ENCODE measurements around the gene COL13A1. TPM values are rescaled to one million over a fixed set of nuclear protein-coding genes. Genes with fewer than 3 reads are reported as not detected.

The COL13A1 gene
- total RNA-seq, 3 donors from 2014 or later (not counting 1 experiment from before 2014, with no cell fraction given) = 5.2 to 22.0 (median 10.3) TPM

- intact Hi-C loops (cut with micrococcal nuclease) = no loop called here
- no peak overlapping the region for H3K27ac Mint-ChIP-seq
- ATAC-seq (no peak), DNase-seq (no peak)
- no peaks in the 10 kb centered on the region for H3K9me3 Mint-ChIP-seq
- Histone ChIP-seq H3K36me3 (ENCODE audit: control insufficient read depth, insufficient read depth, low read length) (no peaks in the 10 kb centered on the region), H3K9me3 (ENCODE audit: control insufficient read depth, insufficient read depth, low read length) (no peaks in the 10 kb centered on the region), H3K27me3 (ENCODE audit: control insufficient read depth, insufficient read depth, low read length) (no peaks in the 10 kb centered on the region), H3K4me3 (ENCODE audit: low read length) (no peak overlapping the region), H3K27ac (ENCODE audit: low read length) (no peak overlapping the region), H3K4me1 (ENCODE audit: control insufficient read depth, insufficient read depth, low read length) (no peaks in the 10 kb centered on the region)
- peaks cover 16 to 48% of the 10 kb centered on the region in 2 donors for H3K27me3 Mint-ChIP-seq (ENCODE audit: low read depth in 2 of 2)
- H3K36me3 Mint-ChIP-seq = no peaks in the 10 kb centered on the region
- TF ChIP-seq, protein P1, sequence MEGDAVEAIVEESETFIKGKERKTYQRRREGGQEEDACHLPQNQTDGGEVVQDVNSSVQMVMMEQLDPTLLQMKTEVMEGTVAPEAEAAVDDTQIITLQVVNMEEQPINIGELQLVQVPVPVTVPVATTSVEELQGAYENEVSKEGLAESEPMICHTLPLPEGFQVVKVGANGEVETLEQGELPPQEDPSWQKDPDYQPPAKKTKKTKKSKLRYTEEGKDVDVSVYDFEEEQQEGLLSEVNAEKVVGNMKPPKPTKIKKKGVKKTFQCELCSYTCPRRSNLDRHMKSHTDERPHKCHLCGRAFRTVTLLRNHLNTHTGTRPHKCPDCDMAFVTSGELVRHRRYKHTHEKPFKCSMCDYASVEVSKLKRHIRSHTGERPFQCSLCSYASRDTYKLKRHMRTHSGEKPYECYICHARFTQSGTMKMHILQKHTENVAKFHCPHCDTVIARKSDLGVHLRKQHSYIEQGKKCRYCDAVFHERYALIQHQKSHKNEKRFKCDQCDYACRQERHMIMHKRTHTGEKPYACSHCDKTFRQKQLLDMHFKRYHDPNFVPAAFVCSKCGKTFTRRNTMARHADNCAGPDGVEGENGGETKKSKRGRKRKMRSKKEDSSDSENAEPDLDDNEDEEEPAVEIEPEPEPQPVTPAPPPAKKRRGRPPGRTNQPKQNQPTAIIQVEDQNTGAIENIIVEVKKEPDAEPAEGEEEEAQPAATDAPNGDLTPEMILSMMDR (IDR thresholded peaks at IDR 0.05) = no peak
- H3K4me1 Mint-ChIP-seq = peaks cover 0 to 9% of the 10 kb centered on the region in 2 donors
- H3K4me3 Mint-ChIP-seq = no peak overlapping the region
Measured at GRCh38 chr10:69973678-69974077, 172.0 kb downstream of the COL13A1 start.

- ATAC-seq (no peak), DNase-seq (no peak)
- no peaks in the 10 kb centered on the region for H3K9me3 Mint-ChIP-seq
- H3K4me1 ChIP-seq (ENCODE audit: control insufficient read depth, insufficient read depth, low read length) = no peaks in the 10 kb centered on the region
- H3K4me1 Mint-ChIP-seq = peaks cover 0 to 9% of the 10 kb centered on the region in 2 donors
- H3K9me3 ChIP-seq (ENCODE audit: control insufficient read depth, insufficient read depth, low read length) = peaks cover 2% of the 10 kb centered on the region
- intact Hi-C loops (cut with micrococcal nuclease) = no loop called here
- H3K27me3 ChIP-seq (ENCODE audit: control insufficient read depth, insufficient read depth, low read length) = no peaks in the 10 kb centered on the region
- H3K36me3 ChIP-seq (ENCODE audit: control insufficient read depth, insufficient read depth, low read length) = no peaks in the 10 kb centered on the region
- WGBS (ENCODE audit: insufficient coverage) = 56% methylated on average over 2 of the region's 2 CpGs
- H3K4me3 ChIP-seq (ENCODE audit: low read length) = no peak overlapping the region
- H3K4me3 Mint-ChIP-seq = no peak overlapping the region
- H3K27ac ChIP-seq (ENCODE audit: low read length) = no peak overlapping the region
- TF ChIP-seq, protein P1 (IDR thresholded peaks at IDR 0.05) = no peak
- no peaks in the 10 kb centered on the region for H3K36me3 Mint-ChIP-seq
- peaks cover 18 to 48% of the 10 kb centered on the region in 2 donors for H3K27me3 Mint-ChIP-seq (ENCODE audit: low read depth in 2 of 2)
- no peak overlapping the region for H3K27ac Mint-ChIP-seq
Measured at GRCh38 chr10:69974551-69975155, 172.9 kb downstream of the COL13A1 start.

DNA sequence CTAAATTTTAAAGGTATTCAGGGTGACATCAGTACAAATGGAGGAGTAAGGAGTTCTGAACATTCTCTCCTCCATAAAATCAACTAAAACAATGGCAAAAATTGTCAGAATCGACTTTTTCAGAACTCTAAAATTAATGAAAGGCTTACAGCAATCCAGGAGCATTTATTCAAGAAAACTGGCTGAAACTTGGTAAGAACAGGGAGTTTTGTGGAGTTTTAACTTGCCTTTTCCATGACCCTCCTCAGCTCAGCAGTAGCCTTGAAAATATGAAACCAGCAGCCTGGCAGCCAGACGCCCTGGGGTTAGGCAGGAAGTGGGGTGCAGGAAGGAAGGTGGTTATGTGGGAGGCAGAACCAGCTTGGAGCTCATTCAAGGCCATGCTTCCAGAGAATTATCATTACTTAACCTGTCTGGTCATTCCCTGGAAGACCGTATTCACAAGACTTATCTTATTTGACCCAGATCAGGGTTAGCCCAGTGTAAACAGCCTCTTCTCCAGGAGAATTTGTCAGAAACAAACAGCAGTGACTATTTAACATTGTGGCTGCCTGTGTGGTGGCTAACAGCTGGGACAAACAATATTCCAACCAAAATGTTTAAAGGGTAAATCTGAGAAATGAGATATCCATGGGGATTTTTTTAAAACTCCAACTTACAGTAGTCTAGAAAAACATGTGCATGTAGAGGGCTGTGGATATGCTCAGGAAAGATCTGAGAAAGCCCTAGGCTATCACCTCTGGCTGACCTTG, 175.3 kb downstream of the COL13A1 start:
- Histone ChIP-seq H3K4me3 (ENCODE audit: low read length) (no peak overlapping the region), H3K27ac (ENCODE audit: low read length) (no peak overlapping the region), H3K36me3 (ENCODE audit: control insufficient read depth, insufficient read depth, low read length) (no peaks in the 10 kb centered on the region), H3K27me3 (ENCODE audit: control insufficient read depth, insufficient read depth, low read length) (no peaks in the 10 kb centered on the region), H3K9me3 (ENCODE audit: control insufficient read depth, insufficient read depth, low read length) (peaks cover 16% of the 10 kb centered on the region), H3K4me1 (ENCODE audit: control insufficient read depth, insufficient read depth, low read length) (no peaks in the 10 kb centered on the region)
- no peak for DNase-seq
- peaks cover 21 to 55% of the 10 kb centered on the region in 2 donors for H3K27me3 Mint-ChIP-seq (ENCODE audit: low read depth in 2 of 2)
- H3K27ac Mint-ChIP-seq = no peak overlapping the region
- 41% methylated on average over 2 of the region's 3 CpGs for WGBS (ENCODE audit: insufficient coverage)
- no peak overlapping the region for H3K4me3 Mint-ChIP-seq
- peaks cover 14% of the 10 kb centered on the region for H3K36me3 Mint-ChIP-seq
- TF ChIP-seq, protein P1 (IDR thresholded peaks at IDR 0.05) = no peak
- H3K9me3 Mint-ChIP-seq = peaks cover 4 to 7% of the 10 kb centered on the region in 2 donors
- H3K4me1 Mint-ChIP-seq = peaks cover 0 to 9% of the 10 kb centered on the region in 2 donors
- intact Hi-C loops (cut with micrococcal nuclease) = no loop called here
- ATAC-seq = no peak

Data from natural killer cell (primary cell).